Vagina (tissue), 2 donors: Measurements from ENCODE around the gene KRTAP4-11.

Source experiments
- POLR2A ChIP-seq, 2 donors: fragments of 450-650 bp; IDR thresholded peaks; one replicate each; pipeline ENCODE4 v1.6.1; 2017; ENCODE audit warnings: antibody characterized with exemption in 2 of 2, mild to moderate bottlenecking in 2 of 2, moderate library complexity in 2 of 2
- POLR2AphosphoS5 ChIP-seq, 2 donors: sonication (generic); formaldehyde crosslinking; IDR thresholded peaks; one replicate each; pipeline ENCODE4 v1.9.0; 2017; ENCODE audit warnings: antibody characterized with exemption in 2 of 2, mild to moderate bottlenecking in 2 of 2, low read depth in 1 of 2; ENCODE audit not compliant: insufficient read depth in 1 of 2
- TF ChIP-seq, protein P1 (sequence below), 3 experiments: fragments of 450-650 bp in 2 of 3; fragments of 200-600 bp in 1 of 3; sonication (generic) in 1 of 3; IDR thresholded peaks; one replicate each; pipeline ENCODE4 v1.5.1; 2017 to 2019; ENCODE audit warnings: antibody characterized with exemption in 3 of 3, mild to moderate bottlenecking in 2 of 3, moderate library complexity in 2 of 3

- no peak for TF ChIP-seq POLR2AphosphoS5 (IDR thresholded peaks at IDR 0.05; ENCODE audit: insufficient read depth in 1 of 2, low read depth in 1 of 2)
- no peak for TF ChIP-seq POLR2A (IDR thresholded peaks at IDR 0.05)
- TF ChIP-seq, protein P1, sequence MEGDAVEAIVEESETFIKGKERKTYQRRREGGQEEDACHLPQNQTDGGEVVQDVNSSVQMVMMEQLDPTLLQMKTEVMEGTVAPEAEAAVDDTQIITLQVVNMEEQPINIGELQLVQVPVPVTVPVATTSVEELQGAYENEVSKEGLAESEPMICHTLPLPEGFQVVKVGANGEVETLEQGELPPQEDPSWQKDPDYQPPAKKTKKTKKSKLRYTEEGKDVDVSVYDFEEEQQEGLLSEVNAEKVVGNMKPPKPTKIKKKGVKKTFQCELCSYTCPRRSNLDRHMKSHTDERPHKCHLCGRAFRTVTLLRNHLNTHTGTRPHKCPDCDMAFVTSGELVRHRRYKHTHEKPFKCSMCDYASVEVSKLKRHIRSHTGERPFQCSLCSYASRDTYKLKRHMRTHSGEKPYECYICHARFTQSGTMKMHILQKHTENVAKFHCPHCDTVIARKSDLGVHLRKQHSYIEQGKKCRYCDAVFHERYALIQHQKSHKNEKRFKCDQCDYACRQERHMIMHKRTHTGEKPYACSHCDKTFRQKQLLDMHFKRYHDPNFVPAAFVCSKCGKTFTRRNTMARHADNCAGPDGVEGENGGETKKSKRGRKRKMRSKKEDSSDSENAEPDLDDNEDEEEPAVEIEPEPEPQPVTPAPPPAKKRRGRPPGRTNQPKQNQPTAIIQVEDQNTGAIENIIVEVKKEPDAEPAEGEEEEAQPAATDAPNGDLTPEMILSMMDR (IDR thresholded peaks at IDR 0.05): no peak
Measured at GRCh38 chr17:41101586-41102259, 16.4 kb downstream of the KRTAP4-11 start, which contains the start of gene KRTAP4-16.
